H1 (cell line): ENCODE results near the gene FITM1. TPM values are rescaled to one million over a fixed set of nuclear protein-coding genes. Genes with fewer than 3 reads are reported as not detected.

ENCODE experiments used
- CTCF ChIA-PET: fragments of 300-600 bp; sonication (Branson Sonifier 250); formaldehyde crosslinking; loops from one replicate; lab custom pipeline; 2021; ENCODE audit not compliant: partially characterized antibody; lab: Charles Lee
- POLR2A ChIA-PET: fragments of 300-600 bp; sonication (Branson Sonifier 250); formaldehyde crosslinking; loops from one replicate; lab custom pipeline; 2021; ENCODE audit warnings: inconsistent platforms; ENCODE audit not compliant: partially characterized antibody; lab: Charles Lee
- DNase-seq, 2 experiments: peaks; one replicate each; pipeline versions ENCODE4 v3.0.0 to v3.0.0-alpha.2; 2010 to 2022; ENCODE audit warnings: low spot score in 2 of 2, low read depth in 1 of 2, mixed read lengths in 1 of 2
- FAIRE-seq: peaks from 2 replicates; lab custom pipeline; 2011; peaks lifted over from hg19 to GRCh38; lab: Jason Lieb, UNC
- H2AFZ ChIP-seq: 2 replicates; pipeline ENCODE4 v1.8.1; 2012; ENCODE audit warnings: low read length, inconsistent platforms
- H2AK5ac ChIP-seq: 2 replicates; pipeline ENCODE4 v1.6.1; 2013; ENCODE audit warnings: low read depth, low read length
- H2BK120ac ChIP-seq: replicated peaks from 2 replicates; pipeline ENCODE3; 2013; ENCODE audit warnings: low read depth, low read length, inconsistent platforms
- H2BK12ac ChIP-seq: 2 replicates; pipeline ENCODE4 v1.6.1; 2013; ENCODE audit warnings: low read depth, low read length
- H2BK15ac ChIP-seq: 2 replicates; pipeline ENCODE4 v1.6.1; 2013; ENCODE audit warnings: low read length
- H2BK20ac ChIP-seq: 2 replicates; pipeline ENCODE4 v1.6.1; 2013; ENCODE audit warnings: low read length
- H2BK5ac ChIP-seq: 2 replicates; pipeline ENCODE4 v1.6.1; 2013; ENCODE audit warnings: low read depth, low read length
- H3K14ac ChIP-seq: 2 replicates; pipeline ENCODE4 v1.6.1; 2013; ENCODE audit warnings: inconsistent platforms; ENCODE audit not compliant: insufficient read length
- H3K18ac ChIP-seq: 2 replicates; pipeline ENCODE4 v1.6.1; 2013; ENCODE audit warnings: low read length; ENCODE audit errors: extremely low read depth
- H3K23ac ChIP-seq: 2 replicates; pipeline ENCODE4 v1.6.1; 2013; ENCODE audit warnings: inconsistent platforms; ENCODE audit not compliant: insufficient read length
- H3K23me2 ChIP-seq: 2 replicates; pipeline ENCODE4 v1.6.1; 2013; ENCODE audit warnings: low read depth, low read length
- H3K27ac ChIP-seq: 2 replicates; pipeline ENCODE4 v1.6.1; 2011; ENCODE audit warnings: low read depth, low read length, inconsistent platforms
- H3K27me3 ChIP-seq, 4 experiments: replicated peaks in 1 of 4; 1 replicate in 1 of 4; 2 replicates in 3 of 4; pipeline versions ENCODE4 v1.6.1 to v1.8.1; 2011 to 2013; ENCODE audit warnings: low read length in 3 of 4, mild to moderate bottlenecking in 3 of 4, inconsistent platforms in 2 of 4, mixed read lengths in 2 of 4, moderate library complexity in 1 of 4; ENCODE audit not compliant: control insufficient read depth in 3 of 4, insufficient read depth in 3 of 4; ENCODE audit errors: extremely low read depth in 1 of 4
- H3K36me3 ChIP-seq, 4 experiments: 2 replicates each; pipeline versions ENCODE4 v1.6.1 to v1.8.1; 2011 to 2013; ENCODE audit warnings: mild to moderate bottlenecking in 4 of 4, low read length in 3 of 4, moderate library complexity in 2 of 4, control low read depth in 1 of 4, inconsistent platforms in 1 of 4; ENCODE audit not compliant: insufficient read depth in 4 of 4, control insufficient read depth in 2 of 4
- H3K4ac ChIP-seq: replicated peaks from 2 replicates; pipeline ENCODE3; 2013; ENCODE audit warnings: low read length, low read depth, mixed read lengths, inconsistent platforms; ENCODE audit not compliant: insufficient read length
- H3K4me1 ChIP-seq, 4 experiments: replicated peaks in 1 of 4; 1 replicate in 1 of 4; 2 replicates in 3 of 4; pipeline versions ENCODE4 v1.6.1 to v1.8.1; 2011 to 2013; ENCODE audit warnings: low read length in 3 of 4, inconsistent platforms in 2 of 4, mixed read lengths in 1 of 4; ENCODE audit not compliant: insufficient read depth in 4 of 4, control insufficient read depth in 3 of 4
- H3K4me2 ChIP-seq, 2 experiments: 2 replicates each; pipeline versions ENCODE4 v1.6.1 to v1.8.1; 2011 to 2013; ENCODE audit warnings: low read depth in 2 of 2, low read length in 2 of 2, control low read depth in 1 of 2, inconsistent platforms in 1 of 2, mild to moderate bottlenecking in 1 of 2; ENCODE audit not compliant: insufficient read depth in 1 of 2
- H3K4me3 ChIP-seq, 4 experiments: fragments of 200-600, 300-600 bp in 1 of 4; sonication (generic), shearing (Covaris generic), sonication (Bioruptor Twin) in 1 of 4; 2 replicates each; pipeline versions ENCODE4 v1.5.1 to v1.8.1; 2011 to 2016; ENCODE audit warnings: low read length in 4 of 4, low read depth in 3 of 4, control low read depth in 2 of 4, inconsistent platforms in 2 of 4, mild to moderate bottlenecking in 2 of 4, mixed read lengths in 1 of 4, moderate library complexity in 1 of 4; ENCODE audit not compliant: insufficient read depth in 2 of 4; ENCODE audit errors: extremely low read depth in 1 of 4
- H3K56ac ChIP-seq: replicated peaks from 2 replicates; pipeline ENCODE3; 2013; ENCODE audit warnings: low read depth, mild to moderate bottlenecking, mixed read lengths, low read length, inconsistent platforms; ENCODE audit not compliant: insufficient read length
- H3K79me1 ChIP-seq: 2 replicates; pipeline ENCODE4 v1.6.1; 2013; ENCODE audit warnings: low read depth, low read length, control low read depth
- H3K79me2 ChIP-seq, 2 experiments: 2 replicates each; pipeline versions ENCODE4 v1.6.1 to v1.8.1; 2012 to 2013; ENCODE audit warnings: low read length in 2 of 2, mild to moderate bottlenecking in 2 of 2, inconsistent platforms in 1 of 2; ENCODE audit not compliant: insufficient read depth in 2 of 2, control insufficient read depth in 1 of 2
- H3K9ac ChIP-seq, 4 experiments: replicated peaks in 1 of 4; 1 replicate in 1 of 4; 2 replicates in 3 of 4; pipeline versions ENCODE4 v1.6.1 to v1.8.1; 2011 to 2013; ENCODE audit warnings: low read depth in 3 of 4, low read length in 3 of 4, control low read depth in 2 of 4, mild to moderate bottlenecking in 2 of 4, moderate library complexity in 2 of 4, inconsistent platforms in 1 of 4; ENCODE audit errors: extremely low read depth in 1 of 4
- H3K9me3 ChIP-seq, 2 experiments: 2 replicates each; pipeline versions ENCODE4 v1.6.1 to v1.8.1; 2012 to 2013; ENCODE audit warnings: mild to moderate bottlenecking in 2 of 2, moderate library complexity in 2 of 2, control low read depth in 1 of 2, inconsistent platforms in 1 of 2, low read depth in 1 of 2, low read length in 1 of 2, mixed read lengths in 1 of 2; ENCODE audit not compliant: insufficient read depth in 2 of 2
- H4K20me1 ChIP-seq, 2 experiments: replicated peaks in 1 of 2; 2 replicates each; pipeline versions ENCODE3 to v1.8.1; 2011 to 2013; ENCODE audit warnings: inconsistent platforms in 2 of 2, low read length in 2 of 2, mild to moderate bottlenecking in 1 of 2; ENCODE audit not compliant: insufficient read depth in 2 of 2, control insufficient read depth in 1 of 2
- H4K5ac ChIP-seq: 2 replicates; pipeline ENCODE4 v1.6.1; 2013; ENCODE audit warnings: low read length, low read depth, mixed read lengths, inconsistent platforms; ENCODE audit not compliant: insufficient read length
- H4K8ac ChIP-seq: 2 replicates; pipeline ENCODE4 v1.8.0; 2013; ENCODE audit warnings: mild to moderate bottlenecking, moderate library complexity, low read length, inconsistent platforms; ENCODE audit not compliant: insufficient read depth; ENCODE audit errors: extremely low read depth
- H4K91ac ChIP-seq: replicated peaks from 2 replicates; pipeline ENCODE3; 2013; ENCODE audit warnings: low read length, mixed read lengths, inconsistent platforms; ENCODE audit not compliant: insufficient read length
- BACH1 ChIP-seq: IDR thresholded peaks from 2 replicates; pipeline ENCODE4 v1.6.1; 2012; ENCODE audit warnings: low read length, improper control_type of control experiment
- JUN ChIP-seq: IDR thresholded peaks from 2 replicates; pipeline ENCODE4 v1.6.1; 2011; ENCODE audit warnings: low read depth, mild to moderate bottlenecking, improper control_type of control experiment, low read length
- POU5F1 ChIP-seq: IDR thresholded peaks from 2 replicates; pipeline ENCODE4 v1.6.1; 2011; ENCODE audit warnings: low read depth, mild to moderate bottlenecking, low read length, moderate library complexity
- ZNF274 ChIP-seq: IDR thresholded peaks from 2 replicates; pipeline ENCODE4 v1.7.0; 2012; ENCODE audit warnings: low read length, borderline replicate concordance; ENCODE audit errors: extremely low read depth
- WGBS, 2 experiments: shearing (Covaris generic) in 1 of 2; methylation state at CpG; one replicate each; pipeline versions ENCODE4 v1.1.6 to v1.1.7; 2013 to 2015; ENCODE audit warnings: low lambda C conversion rate in 2 of 2, mixed read lengths in 2 of 2, inconsistent platforms in 1 of 2, low coverage in 1 of 2, missing lambda C conversion rate in 1 of 2; ENCODE audit not compliant: insufficient replicate concordance in 2 of 2, insufficient coverage in 1 of 2, insufficient read length in 1 of 2; ENCODE audit errors: extremely low coverage in 1 of 2, missing lambda C conversion rate in 1 of 2; 5-methylcytosine and 5-hydroxymethylcytosine counted together
- polyA plus RNA-seq, 7 experiments: library from polyadenylated mRNA; depleted of rRNA in 3 of 7; stranded (reverse) in 5 of 7; unstranded in 2 of 7; fragments of >200 nt in 5 of 7; fragments of 200-250 nt in 2 of 7; gene quantifications; 1 replicate in 5 of 7; 2 replicates in 1 of 7; 4 replicates in 1 of 7; pipeline versions ENCODE4 v1.2.1 to v1.2.3, GENCODE V29; 2011 to 2013; ENCODE audit warnings: missing spikeins in 2 of 7, mixed read lengths in 2 of 7
- total RNA-seq: library from RNA; stranded (reverse); fragmentation: NEBNext Ultra II Directional; extraction: Animal tissue kit (Norgen Biotek cat#: 25700); gene quantifications from 2 replicates; pipeline ENCODE4 v1.2.1, GENCODE V29; 2021
- TF ChIP-seq, protein P1 (sequence below): IDR thresholded peaks from 2 replicates; pipeline ENCODE4 v1.6.1; 2011; ENCODE audit warnings: low read length, improper control_type of control experiment
- TF ChIP-seq, protein P2 (sequence below): IDR thresholded peaks from 2 replicates; pipeline ENCODE4 v1.6.1; 2011; ENCODE audit warnings: low read depth, mild to moderate bottlenecking, low read length; ENCODE audit not compliant: insufficient read depth
- TF ChIP-seq, protein P3 (sequence below), 3 experiments: IDR thresholded peaks; 1 replicate in 2 of 3; 2 replicates in 1 of 3; pipeline versions ENCODE4 v1.5.1 to v1.6.1; 2011; ENCODE audit warnings: low read length in 3 of 3, mild to moderate bottlenecking in 3 of 3, inconsistent platforms in 2 of 3, low read depth in 1 of 3, moderate library complexity in 1 of 3; ENCODE audit not compliant: insufficient read depth in 1 of 3; ENCODE audit errors: control extremely low read depth in 1 of 3

The FITM1 gene
- total and polyA plus RNA-seq, 2 of the 8 experiments (the other 6 are each of a cell fraction or from before 2014, with no cell fraction given): 0.53 to 0.76 TPM

DNA sequence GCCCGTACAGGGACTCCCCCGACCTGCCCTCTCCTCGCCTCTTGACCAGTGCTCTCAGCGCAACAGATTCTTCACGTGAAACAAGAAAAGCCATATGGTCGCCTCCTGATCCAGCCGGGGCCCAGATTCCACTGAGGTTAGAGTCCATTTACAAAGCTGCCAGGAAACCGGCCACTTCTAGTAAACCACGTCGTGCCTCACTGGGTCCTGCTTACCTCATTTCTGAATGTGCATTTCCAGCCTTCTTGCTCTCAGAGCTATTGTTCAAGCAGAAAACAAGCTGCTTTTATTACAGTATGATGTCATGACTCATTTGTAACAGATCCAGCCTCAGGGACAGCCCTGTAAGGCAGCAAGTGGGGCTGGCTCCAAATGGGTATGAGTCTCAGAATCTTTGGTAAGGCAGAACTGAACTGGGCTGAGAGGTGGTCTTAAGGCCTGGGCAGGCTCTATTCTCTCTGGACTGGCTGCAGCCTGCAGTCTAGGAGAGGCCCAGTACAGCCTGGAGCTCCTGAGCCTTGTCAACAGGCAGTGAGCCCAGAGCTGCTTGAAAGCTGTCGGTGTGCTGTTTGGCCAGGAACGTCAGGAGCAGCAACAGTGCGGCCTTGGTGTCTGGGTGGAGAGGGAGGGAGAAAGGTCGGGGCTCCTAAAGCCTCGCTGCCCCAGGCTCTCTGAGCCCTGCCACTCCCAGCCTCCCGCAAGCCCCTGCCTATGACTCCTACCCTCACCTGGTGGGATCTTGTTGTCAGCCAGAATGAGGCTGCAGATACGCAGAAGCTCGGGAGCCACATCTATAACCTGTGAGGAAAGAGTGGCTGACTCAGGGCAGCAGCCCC lies 49.7 kb downstream of the FITM1 start:
- CTCF ChIA-PET: interaction anchor here (1.1 to 1.6 kb wide), 3 partner anchors 19 to 128 kb away, joined by 3 to 7 read pairs (median 6); partner anchors contain the start of genes CIDEB and IRF9
- TF ChIP-seq, protein P1, sequence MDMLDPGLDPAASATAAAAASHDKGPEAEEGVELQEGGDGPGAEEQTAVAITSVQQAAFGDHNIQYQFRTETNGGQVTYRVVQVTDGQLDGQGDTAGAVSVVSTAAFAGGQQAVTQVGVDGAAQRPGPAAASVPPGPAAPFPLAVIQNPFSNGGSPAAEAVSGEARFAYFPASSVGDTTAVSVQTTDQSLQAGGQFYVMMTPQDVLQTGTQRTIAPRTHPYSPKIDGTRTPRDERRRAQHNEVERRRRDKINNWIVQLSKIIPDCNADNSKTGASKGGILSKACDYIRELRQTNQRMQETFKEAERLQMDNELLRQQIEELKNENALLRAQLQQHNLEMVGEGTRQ: no peak
- no peak for TF ChIP-seq POU5F1
- no peak for TF ChIP-seq ZNF274
- TF ChIP-seq, protein P2, sequence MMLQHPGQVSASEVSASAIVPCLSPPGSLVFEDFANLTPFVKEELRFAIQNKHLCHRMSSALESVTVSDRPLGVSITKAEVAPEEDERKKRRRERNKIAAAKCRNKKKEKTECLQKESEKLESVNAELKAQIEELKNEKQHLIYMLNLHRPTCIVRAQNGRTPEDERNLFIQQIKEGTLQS: no peak
- no peak for TF ChIP-seq BACH1
- TF ChIP-seq, protein P3, sequence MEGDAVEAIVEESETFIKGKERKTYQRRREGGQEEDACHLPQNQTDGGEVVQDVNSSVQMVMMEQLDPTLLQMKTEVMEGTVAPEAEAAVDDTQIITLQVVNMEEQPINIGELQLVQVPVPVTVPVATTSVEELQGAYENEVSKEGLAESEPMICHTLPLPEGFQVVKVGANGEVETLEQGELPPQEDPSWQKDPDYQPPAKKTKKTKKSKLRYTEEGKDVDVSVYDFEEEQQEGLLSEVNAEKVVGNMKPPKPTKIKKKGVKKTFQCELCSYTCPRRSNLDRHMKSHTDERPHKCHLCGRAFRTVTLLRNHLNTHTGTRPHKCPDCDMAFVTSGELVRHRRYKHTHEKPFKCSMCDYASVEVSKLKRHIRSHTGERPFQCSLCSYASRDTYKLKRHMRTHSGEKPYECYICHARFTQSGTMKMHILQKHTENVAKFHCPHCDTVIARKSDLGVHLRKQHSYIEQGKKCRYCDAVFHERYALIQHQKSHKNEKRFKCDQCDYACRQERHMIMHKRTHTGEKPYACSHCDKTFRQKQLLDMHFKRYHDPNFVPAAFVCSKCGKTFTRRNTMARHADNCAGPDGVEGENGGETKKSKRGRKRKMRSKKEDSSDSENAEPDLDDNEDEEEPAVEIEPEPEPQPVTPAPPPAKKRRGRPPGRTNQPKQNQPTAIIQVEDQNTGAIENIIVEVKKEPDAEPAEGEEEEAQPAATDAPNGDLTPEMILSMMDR (IDR thresholded peaks at IDR 0.05; ENCODE audit: control extremely low read depth in 1 of 3, insufficient read depth in 1 of 3, low read depth in 1 of 3, low read length in 3 of 3): no peak
- TF ChIP-seq JUN: no peak

More for the DNA sequence above, 49.7 kb downstream of the FITM1 start:
- Histone ChIP-seq H3K4me3 (no peak overlapping the region), H2BK20ac (no peak overlapping the region), H2BK15ac (no peak overlapping the region), H4K8ac (no peak overlapping the region), H3K79me2 (no peaks in the 10 kb centered on the region), H3K27ac (no peak overlapping the region), H3K4me2 (no peak overlapping the region), H2BK5ac (no peak overlapping the region), H3K18ac (no peak overlapping the region), H3K23ac (no peak overlapping the region), H3K27me3 (no peaks in the 10 kb centered on the region), H3K56ac (no peak overlapping the region), H2AFZ (no peak overlapping the region), H4K91ac (no peak overlapping the region), H2BK120ac (no peak overlapping the region), H3K23me2 (no peaks in the 10 kb centered on the region), H4K5ac (no peak overlapping the region), H3K4me1 (no peaks in the 10 kb centered on the region), H3K9ac (no peak overlapping the region), H2BK12ac (no peak overlapping the region), H2AK5ac (no peak overlapping the region), H3K79me1 (peaks cover 2% of the 10 kb centered on the region; the same call in 1 of the 2 replicates), H3K4ac (no peak overlapping the region), H3K36me3 (peaks cover 19 to 65% (median 53%) of the 10 kb centered on the region in 4 experiments), H3K9me3 (no peaks in the 10 kb centered on the region), H3K14ac (no peak overlapping the region), H4K20me1 (peaks cover 2 to 15% of the 10 kb centered on the region in 2 experiments)
- 88% methylated on average over 18 of the region's 18 CpGs; no CpG with 5 or more reads in 1 of the 2 experiments for WGBS, 2 experiments
- no peak for FAIRE-seq
- DNase-seq: no peak
- POLR2A ChIA-PET: interaction anchor here (1.1 to 10.7 kb wide), 15 partner anchors 7 to 107 kb away, joined by 3 to 158 read pairs (median 4); partner anchors contain the start of genes CHMP4A, DCAF11, GMPR2 and IPO4
